Measurements from ENCODE around the gene CYP26B1.

DNA sequence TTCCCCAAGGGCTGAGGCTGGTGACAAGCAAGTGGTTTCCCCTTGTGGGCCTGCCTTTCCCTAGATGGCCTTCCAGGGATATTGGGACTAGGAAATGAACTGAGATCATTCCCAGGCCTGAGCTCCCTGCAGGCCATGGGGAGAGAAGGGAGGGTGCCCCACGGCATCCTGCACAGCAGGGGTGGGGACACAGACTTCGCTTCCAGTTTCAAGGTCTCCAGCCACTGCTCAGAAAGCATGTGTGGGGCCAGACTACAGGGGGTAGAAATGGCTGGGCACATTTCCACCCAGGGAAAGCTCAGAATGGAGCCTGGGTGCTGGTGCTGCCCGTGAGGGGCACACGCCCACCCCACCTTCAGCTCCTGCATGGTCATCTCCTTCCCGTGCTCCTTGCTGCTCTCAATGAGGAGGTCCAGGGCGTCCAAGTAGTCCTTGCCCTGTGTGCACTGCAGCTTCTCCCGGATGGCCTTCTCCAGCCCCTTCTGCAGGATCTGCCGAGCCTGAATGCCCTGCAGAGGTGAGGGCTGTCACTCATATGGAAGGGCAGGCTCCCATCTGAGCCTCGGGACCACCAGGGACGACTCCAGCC, 13.2 kb downstream of the CYP26B1 start:
- TF ChIP-seq, protein P1, sequence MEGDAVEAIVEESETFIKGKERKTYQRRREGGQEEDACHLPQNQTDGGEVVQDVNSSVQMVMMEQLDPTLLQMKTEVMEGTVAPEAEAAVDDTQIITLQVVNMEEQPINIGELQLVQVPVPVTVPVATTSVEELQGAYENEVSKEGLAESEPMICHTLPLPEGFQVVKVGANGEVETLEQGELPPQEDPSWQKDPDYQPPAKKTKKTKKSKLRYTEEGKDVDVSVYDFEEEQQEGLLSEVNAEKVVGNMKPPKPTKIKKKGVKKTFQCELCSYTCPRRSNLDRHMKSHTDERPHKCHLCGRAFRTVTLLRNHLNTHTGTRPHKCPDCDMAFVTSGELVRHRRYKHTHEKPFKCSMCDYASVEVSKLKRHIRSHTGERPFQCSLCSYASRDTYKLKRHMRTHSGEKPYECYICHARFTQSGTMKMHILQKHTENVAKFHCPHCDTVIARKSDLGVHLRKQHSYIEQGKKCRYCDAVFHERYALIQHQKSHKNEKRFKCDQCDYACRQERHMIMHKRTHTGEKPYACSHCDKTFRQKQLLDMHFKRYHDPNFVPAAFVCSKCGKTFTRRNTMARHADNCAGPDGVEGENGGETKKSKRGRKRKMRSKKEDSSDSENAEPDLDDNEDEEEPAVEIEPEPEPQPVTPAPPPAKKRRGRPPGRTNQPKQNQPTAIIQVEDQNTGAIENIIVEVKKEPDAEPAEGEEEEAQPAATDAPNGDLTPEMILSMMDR (conservative IDR thresholded peaks at IDR 0.05; ENCODE audit: low read depth, low read length), result no peak
- TF ChIP-seq EZH2 (IDR thresholded peaks at IDR 0.05; ENCODE audit: low read length, unreplicated experiment) (no peak), EZH2phosphoT487 (IDR thresholded peaks at IDR 0.05; ENCODE audit: borderline replicate concordance, low read length) (no peak)

Measured in PC-3 (cell line).